Epithelial cell of esophagus (primary cell): ENCODE data around the gene SUFU.

Experiments used
- DNase-seq: peaks from one replicate; pipeline ENCODE4 v3.0.0; 2010; ENCODE audit warnings: low read depth
- H3K4me3 ChIP-seq: 2 replicates; pipeline ENCODE4 v1.5.1; 2011; ENCODE audit warnings: mild to moderate bottlenecking, low read length, control low read depth
- CTCF ChIP-seq: IDR thresholded peaks from 2 replicates; pipeline ENCODE4 v1.5.1; 2011; ENCODE audit warnings: low read depth, mild to moderate bottlenecking, low read length, control low read depth, inconsistent platforms; ENCODE audit not compliant: insufficient read depth; ENCODE audit errors: missing control alignments

SUFU gene

GRCh38 chr10:102650655-102651454 is 147.1 kb downstream of the SUFU start:
- H3K4me3 ChIP-seq: no peak overlapping the region
- TF ChIP-seq CTCF: no peak
- DNase-seq: no peak

- no peak for TF ChIP-seq CTCF
- H3K4me3 ChIP-seq: no peak overlapping the region
- DNase-seq: no peak
These were observed 147.8 kb downstream of the SUFU start for GRCh38 chr10:102651455-102652169.

GRCh38 chr10:102652170-102652916 is 148.6 kb downstream of the SUFU start:
- TF ChIP-seq CTCF: no peak
- no peak overlapping the region for H3K4me3 ChIP-seq
- no peak for DNase-seq

GRCh38 chr10:102653060-102653459 is 149.3 kb downstream of the SUFU start:
- no peak for DNase-seq
- TF ChIP-seq CTCF: no peak
- H3K4me3 ChIP-seq: no peak overlapping the region

GRCh38 chr10:102654566-102654965 is 150.8 kb downstream of the SUFU start:
- no peak for TF ChIP-seq CTCF
- H3K4me3 ChIP-seq: no peak overlapping the region
- no peak for DNase-seq

- TF ChIP-seq CTCF: no peak
- DNase-seq: no peak
- H3K4me3 ChIP-seq: no peak overlapping the region
These were observed 151.2 kb downstream of the SUFU start for GRCh38 chr10:102654969-102655368.
